ENCODE data around the gene NFIB.

- no peak for TF ChIP-seq POLR2A (IDR thresholded peaks at IDR 0.05)
- no peak for TF ChIP-seq CTCF (IDR thresholded peaks at IDR 0.05)
Observed at GRCh38 chr9:14086495-14086894, 227.4 kb downstream of the NFIB start.
